Measurements from ENCODE around the gene ODF4.

GRCh38 chr17:8322061-8322460 is 17.6 kb upstream of the ODF4 start:
- TF ChIP-seq POLR2AphosphoS5 (IDR thresholded peaks at IDR 0.05; ENCODE audit: low read depth, low read length) (no peak), SIN3A (IDR thresholded peaks at IDR 0.05; ENCODE audit: borderline replicate concordance, insufficient read depth, low read length) (no peak), TAF1 (IDR thresholded peaks at IDR 0.05; ENCODE audit: borderline replicate concordance, insufficient read depth, low read length) (no peak)

All from PFSK-1 (cell line).